GM23248 (cell line): Measurements from ENCODE around the gene CD59.

ENCODE experiments used
- EZH2 ChIP-seq: fragments of 200-600 bp; sonication (generic); IDR thresholded peaks from 2 replicates; pipeline ENCODE4 v1.6.1; 2018; ENCODE audit warnings: antibody characterized with exemption, mild to moderate bottlenecking; ENCODE audit not compliant: insufficient read depth, poor library complexity, severe bottlenecking
- EZH2phosphoT487 ChIP-seq: fragments of 200-600 bp; sonication (generic); IDR thresholded peaks from 2 replicates; pipeline ENCODE4 v1.6.1; 2018; ENCODE audit warnings: antibody characterized with exemption, moderate library complexity, mild to moderate bottlenecking, low read depth; ENCODE audit not compliant: insufficient read depth

DNA sequence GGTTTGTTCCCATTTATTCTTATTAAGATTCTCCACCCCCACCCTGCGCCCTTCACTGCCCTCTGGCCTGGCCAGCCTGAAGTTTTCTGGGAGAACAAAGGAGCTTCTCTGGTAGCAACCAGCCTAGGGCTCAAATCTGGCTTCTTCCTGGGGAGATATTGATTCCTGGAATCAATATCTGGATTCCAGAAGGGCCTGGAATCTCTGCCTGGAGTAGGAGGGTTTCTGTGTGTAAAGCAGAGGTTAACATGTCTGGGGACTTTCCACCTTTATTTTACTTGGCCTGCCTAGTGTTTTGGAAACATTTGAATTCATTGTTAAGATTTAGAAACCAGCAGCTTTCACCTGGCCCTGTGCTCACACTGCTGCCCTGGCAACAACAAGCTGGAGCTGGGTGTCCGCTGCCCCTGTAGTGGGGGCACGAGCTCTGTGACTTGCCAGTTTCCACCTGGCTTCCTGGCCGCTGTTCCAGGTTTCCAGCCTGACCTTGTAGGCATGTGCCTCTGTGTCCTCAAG is 41.1 kb downstream of the CD59 start:
- no peak for TF ChIP-seq EZH2
- no peak for TF ChIP-seq EZH2phosphoT487
